IMR-90 (cell line): ENCODE data around the gene CEMP1. TPM values are rescaled to one million over a fixed set of nuclear protein-coding genes. Genes with fewer than 3 reads are reported as not detected.
A peak's percentile ranks its signal among the peaks of the same experiment; 100 is the strongest.

Experiments
- ATAC-seq: fragments of 200-7000 bp; cut with Tn5 transposase; 2 replicates; pipeline ENCODE4 v1.9.1; 2020; ENCODE audit warnings: low read depth, mild to moderate bottlenecking, moderate library complexity
- BruUV-seq: library from RNA; stranded (reverse); fragments of 400-500 nt; replicated peaks from 2 replicates; lab custom pipeline; 2021; lab: Mats Ljungman, UMichigan
- CTCF ChIA-PET: fragments of 300-600 bp; formaldehyde crosslinking; extraction: SDS; loops from one replicate; lab custom pipeline; 2021; ENCODE audit warnings: antibody characterized with exemption; lab: Yijun Ruan, JAX
- POLR2A ChIA-PET: fragments of 300-600 bp; sonication (Branson Sonifier 250); formaldehyde crosslinking; loops from one replicate; lab custom pipeline; 2022; ENCODE audit warnings: antibody characterized with exemption; ENCODE audit not compliant: unreplicated experiment; lab: Charles Lee
- DNase-seq: peaks from one replicate; pipeline ENCODE4 v3.0.0; 2013
- H2AFZ ChIP-seq: replicated peaks from 2 replicates; pipeline ENCODE3; 2013; ENCODE audit warnings: low read length, mild to moderate bottlenecking; ENCODE audit not compliant: poor library complexity
- H2AK5ac ChIP-seq: 2 replicates; pipeline ENCODE4 v1.6.1; 2013; ENCODE audit warnings: low read depth, low read length, inconsistent platforms
- H2AK9ac ChIP-seq: replicated peaks from 2 replicates; pipeline ENCODE3; 2013; ENCODE audit warnings: mild to moderate bottlenecking, low read depth, low read length, moderate library complexity; ENCODE audit not compliant: poor library complexity
- H2BK120ac ChIP-seq: 2 replicates; pipeline ENCODE4 v1.6.1; 2013; ENCODE audit warnings: low read depth, low read length, inconsistent platforms
- H2BK15ac ChIP-seq: 3 replicates; pipeline ENCODE4 v1.6.1; 2013; ENCODE audit warnings: low read depth, low read length, inconsistent platforms
- H2BK20ac ChIP-seq: 2 replicates; pipeline ENCODE4 v1.6.1; 2013; ENCODE audit warnings: low read depth, mild to moderate bottlenecking, inconsistent platforms, low read length, moderate library complexity
- H2BK5ac ChIP-seq: 2 replicates; pipeline ENCODE4 v1.6.1; 2013; ENCODE audit warnings: mild to moderate bottlenecking, low read depth, low read length, inconsistent platforms; ENCODE audit not compliant: poor library complexity, severe bottlenecking
- H3K14ac ChIP-seq: replicated peaks from 2 replicates; pipeline ENCODE4 v1.6.1; 2013; ENCODE audit warnings: low read depth, low read length, inconsistent platforms
- H3K18ac ChIP-seq: 2 replicates; pipeline ENCODE4 v1.6.1; 2013; ENCODE audit warnings: low read depth, low read length, control low read depth
- H3K23ac ChIP-seq: 2 replicates; pipeline ENCODE4 v1.6.1; 2013; ENCODE audit warnings: low read depth, low read length, inconsistent platforms
- H3K27ac ChIP-seq: 2 replicates; pipeline ENCODE4 v1.5.1; 2013; ENCODE audit warnings: mild to moderate bottlenecking, control low read depth, low read length; ENCODE audit not compliant: insufficient read depth
- H3K27me3 ChIP-seq: 2 replicates; pipeline ENCODE4 v1.6.1; 2013; ENCODE audit warnings: low read length; ENCODE audit not compliant: control insufficient read depth, insufficient read depth
- H3K36me3 ChIP-seq: 2 replicates; pipeline ENCODE4 v1.6.1; 2013; ENCODE audit warnings: low read length, mixed read lengths; ENCODE audit not compliant: control insufficient read depth, insufficient read depth
- H3K4ac ChIP-seq: 2 replicates; pipeline ENCODE4 v1.6.1; 2013; ENCODE audit warnings: low read depth, low read length, inconsistent platforms
- H3K4me1 ChIP-seq: 2 replicates; pipeline ENCODE4 v1.6.1; 2013; ENCODE audit warnings: low read length, mixed read lengths; ENCODE audit not compliant: control insufficient read depth, insufficient read depth
- H3K4me2 ChIP-seq: 2 replicates; pipeline ENCODE4 v1.6.1; 2013; ENCODE audit warnings: low read depth, mild to moderate bottlenecking, control low read depth, low read length, moderate library complexity
- H3K4me3 ChIP-seq: 2 replicates; pipeline ENCODE4 v1.5.1; 2013; ENCODE audit warnings: low read depth, mild to moderate bottlenecking, control low read depth, low read length, moderate library complexity; ENCODE audit not compliant: insufficient read depth
- H3K56ac ChIP-seq: 2 replicates; pipeline ENCODE4 v1.6.1; 2013; ENCODE audit warnings: low read length, inconsistent platforms; ENCODE audit not compliant: insufficient read depth; ENCODE audit errors: extremely low read depth
- H3K79me1 ChIP-seq, 2 experiments: 2 replicates each; pipeline ENCODE4 v1.6.1; 2013; ENCODE audit warnings: low read length in 2 of 2, inconsistent platforms in 1 of 2, low read depth in 1 of 2
- H3K9ac ChIP-seq: 2 replicates; pipeline ENCODE4 v1.6.1; 2013; ENCODE audit warnings: low read depth, low read length, control low read depth
- H3K9me1 ChIP-seq: 2 replicates; pipeline ENCODE4 v1.6.1; 2013; ENCODE audit warnings: low read length, inconsistent platforms; ENCODE audit not compliant: insufficient read depth
- H3K9me3 ChIP-seq: 2 replicates; pipeline ENCODE4 v1.6.1; 2013; ENCODE audit warnings: low read length; ENCODE audit not compliant: control insufficient read depth, insufficient read depth
- H4K20me1 ChIP-seq: 2 replicates; pipeline ENCODE4 v1.6.1; 2013; ENCODE audit warnings: low read length, inconsistent platforms; ENCODE audit not compliant: insufficient read depth
- H4K5ac ChIP-seq: 2 replicates; pipeline ENCODE4 v1.6.1; 2013; ENCODE audit warnings: mild to moderate bottlenecking, low read depth, low read length, control low read depth
- H4K8ac ChIP-seq, 2 experiments: 2 replicates each; pipeline ENCODE4 v1.6.1; 2013; ENCODE audit warnings: low read depth in 2 of 2, low read length in 2 of 2, control low read depth in 1 of 2, inconsistent platforms in 1 of 2
- H4K91ac ChIP-seq: 2 replicates; pipeline ENCODE4 v1.6.1; 2013; ENCODE audit warnings: low read depth, low read length, inconsistent platforms; ENCODE audit not compliant: insufficient read depth
- BHLHE40 ChIP-seq: fragments of 150-350 bp; IDR thresholded peaks from 2 replicates; pipeline ENCODE4 v1.6.1; 2016; ENCODE audit warnings: mild to moderate bottlenecking, low read depth, low read length
- CEBPB ChIP-seq: IDR thresholded peaks from 2 replicates; pipeline ENCODE4 v1.6.1; 2012; ENCODE audit warnings: low read depth, low read length, improper control_type of control experiment
- CHD1 ChIP-seq: IDR thresholded peaks from 2 replicates; pipeline ENCODE4 v1.6.1; 2012; ENCODE audit warnings: low read depth, low read length, improper control_type of control experiment
- FOS ChIP-seq: fragments of 150-350 bp; IDR thresholded peaks from 2 replicates; pipeline ENCODE4 v1.6.1; 2016; ENCODE audit warnings: low read depth, low read length
- MAFK ChIP-seq: IDR thresholded peaks from 2 replicates; pipeline ENCODE4 v1.6.1; 2012; ENCODE audit warnings: low read depth, low read length, improper control_type of control experiment
- MAZ ChIP-seq: IDR thresholded peaks from 2 replicates; pipeline ENCODE4 v1.6.1; 2012; ENCODE audit warnings: low read depth, mild to moderate bottlenecking, low read length, improper control_type of control experiment, moderate library complexity, borderline replicate concordance
- MXI1 ChIP-seq: IDR thresholded peaks from 2 replicates; pipeline ENCODE4 v1.6.1; 2012; ENCODE audit warnings: low read depth, mild to moderate bottlenecking, low read length, moderate library complexity, borderline replicate concordance
- NFE2L2 ChIP-seq: fragments of 150-350 bp; IDR thresholded peaks from 2 replicates; pipeline ENCODE4 v1.6.1; 2016; ENCODE audit warnings: low read depth, mild to moderate bottlenecking, low read length
- POLR2A ChIP-seq: IDR thresholded peaks from 2 replicates; pipeline ENCODE4 v1.6.1; 2012; ENCODE audit warnings: mild to moderate bottlenecking, low read depth, low read length
- RAD21 ChIP-seq: IDR thresholded peaks from 2 replicates; pipeline ENCODE4 v1.6.1; 2012; ENCODE audit warnings: low read length, improper control_type of control experiment
- RCOR1 ChIP-seq: IDR thresholded peaks from 2 replicates; pipeline ENCODE4 v1.6.1; 2012; ENCODE audit warnings: mild to moderate bottlenecking, low read length, improper control_type of control experiment; ENCODE audit not compliant: insufficient replicate concordance
- RFX5 ChIP-seq: IDR thresholded peaks from 2 replicates; pipeline ENCODE4 v1.8.0; 2012; ENCODE audit warnings: low read depth, mild to moderate bottlenecking, low read length, moderate library complexity
- SMC3 ChIP-seq: fragments of 150-350 bp; IDR thresholded peaks from 2 replicates; pipeline ENCODE4 v1.6.1; 2016; ENCODE audit warnings: low read depth, mild to moderate bottlenecking, antibody characterized with exemption, low read length, moderate library complexity
- WGBS, 2 experiments: methylation state at CpG; one replicate each; pipeline versions ENCODE4 v1.1.5 to v1.1.7; 2013; ENCODE audit warnings: missing lambda C conversion rate in 2 of 2; ENCODE audit not compliant: insufficient read length in 1 of 2; ENCODE audit errors: extremely low coverage in 2 of 2; 5-methylcytosine and 5-hydroxymethylcytosine counted together
- dilution Hi-C: fragments of 300-500 bp; cut with HindIII; formaldehyde crosslinking; loops from one replicate; pipeline ENCODE4 v1.14.3; 2018; ENCODE audit warnings: low sequenced_read_pairs; ENCODE audit not compliant: unreplicated experiment
- in situ Hi-C: fragments of 300-500 bp; cut with MboI; formaldehyde crosslinking; loops from 3 replicates; pipeline ENCODE4 v1.14.3; 2019; ENCODE audit warnings: low sequenced_read_pairs, inconsistent platforms, mixed read lengths
- intact Hi-C: fragments of 100-400 bp; cut with micrococcal nuclease; formaldehyde crosslinking; loops from 2 replicates; pipeline ENCODE4 v1.10.0; 2022
- polyA plus RNA-seq, 3 experiments: library from polyadenylated mRNA; depleted of rRNA; stranded (reverse); fragments of >200 nt; gene quantifications; 2 replicates each; pipeline ENCODE4 v1.2.3, GENCODE V29; 2012; ENCODE audit warnings: low replicate concordance in 1 of 3
- total RNA-seq: library from RNA; depleted of rRNA; stranded (reverse); fragments of >200 nt; gene quantifications from 2 replicates; pipeline ENCODE4 v1.2.3, GENCODE V29; 2012
- TF ChIP-seq, protein P1 (sequence below): fragments of 150-350 bp; IDR thresholded peaks from 2 replicates; pipeline ENCODE4 v1.6.1; 2016; ENCODE audit warnings: low read depth, mild to moderate bottlenecking, low read length, moderate library complexity, borderline replicate concordance
- TF ChIP-seq, protein P2 (sequence below): conservative IDR thresholded peaks from 2 replicates; pipeline ENCODE4 v1.5.1; 2012; ENCODE audit warnings: mild to moderate bottlenecking, low read depth, low read length, improper control_type of control experiment
- TF ChIP-seq, protein P3 (sequence below): fragments of 150-350 bp; IDR thresholded peaks from 2 replicates; pipeline ENCODE4 v1.6.1; 2017; ENCODE audit warnings: mild to moderate bottlenecking, antibody characterized with exemption, low read length, low read depth

The CEMP1 gene
- total and polyA plus RNA-seq, 2 of the 4 experiments (the other 2 are of a cell fraction): not detected

DNA sequence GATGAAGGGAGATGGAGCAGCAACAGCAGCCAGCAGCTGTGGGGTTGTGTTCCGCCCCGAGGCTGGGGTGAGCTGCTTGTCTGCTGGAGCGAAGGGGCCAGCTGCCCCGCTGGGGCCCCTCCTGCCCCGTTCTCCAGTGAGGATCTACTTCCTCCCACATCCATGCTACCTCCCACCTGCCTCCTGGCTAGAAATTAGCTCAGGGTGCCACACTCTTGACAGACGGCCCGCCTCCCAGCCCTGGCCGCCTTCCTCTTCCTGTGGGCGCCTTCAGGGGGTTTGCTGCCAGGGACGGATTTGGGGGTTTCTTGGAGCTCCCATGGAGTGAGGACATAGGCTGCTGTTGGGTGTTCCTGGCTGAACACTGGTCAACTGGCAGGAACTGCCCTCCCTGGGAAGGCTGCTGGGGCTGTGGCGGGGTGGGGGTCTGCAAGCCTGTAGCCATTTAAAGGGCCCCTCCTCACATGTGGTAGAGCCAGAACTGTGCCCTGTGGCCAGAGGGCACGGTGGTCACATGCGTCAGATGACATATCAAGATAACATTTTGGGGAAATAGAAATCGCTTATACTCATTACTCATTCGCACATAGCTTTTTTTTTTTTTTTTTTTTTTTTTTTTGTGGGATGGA, 43.2 kb downstream of the CEMP1 start:
- H3K9me1 ChIP-seq: peaks cover 7% of the 10 kb centered on the region; the same call in 1 of the 2 replicates
- H2AK5ac ChIP-seq: no peak overlapping the region
- POLR2A ChIA-PET: interaction anchor here (0.6 kb wide), 1 partner anchor 17 kb away, joined by 8 read pairs; the partner anchor contains the start of gene NTN3
- H3K56ac ChIP-seq: no peak overlapping the region
- H4K5ac ChIP-seq: no peak overlapping the region
- no peak overlapping the region for H4K91ac ChIP-seq
- peaks cover 20% of the 10 kb centered on the region for H3K4me1 ChIP-seq
- no peaks in the 10 kb centered on the region for H3K27me3 ChIP-seq
- no peak overlapping the region; the same call in 1 of the 2 replicates for H3K9ac ChIP-seq
- no CpG with 5 or more reads among the region's 15 CpGs for WGBS, 2 experiments
- no peak overlapping the region for H2AFZ ChIP-seq
- ATAC-seq (no peak), DNase-seq (no peak)
- H3K27ac ChIP-seq: no peak overlapping the region
- H3K4me3 ChIP-seq: no peak overlapping the region
- H2BK120ac ChIP-seq: no peak overlapping the region
- no peak overlapping the region for H2BK20ac ChIP-seq
- H3K79me1 ChIP-seq: peaks cover 30 to 70% of the 10 kb centered on the region in 2 experiments
- peaks cover 2% of the 10 kb centered on the region; the same call in 1 of the 2 replicates for H3K36me3 ChIP-seq
- no TSS peak for BruUV-seq
- peaks cover 21% of the 10 kb centered on the region for H4K20me1 ChIP-seq
- in situ Hi-C loops (no loop called here), intact Hi-C loops (no loop called here), dilution Hi-C loops (no loop called here)
- no peak overlapping the region for H3K4ac ChIP-seq
- CTCF ChIA-PET: no interaction called here
- no peak overlapping the region for H2BK5ac ChIP-seq
- H3K4me2 ChIP-seq: no peak overlapping the region
- no peak overlapping the region for H4K8ac ChIP-seq
- peak overlapping the region; percentile 35 for H2AK9ac ChIP-seq
- H3K14ac ChIP-seq: no peak overlapping the region
- no peak for TF ChIP-seq MAZ
- TF ChIP-seq, protein P1, sequence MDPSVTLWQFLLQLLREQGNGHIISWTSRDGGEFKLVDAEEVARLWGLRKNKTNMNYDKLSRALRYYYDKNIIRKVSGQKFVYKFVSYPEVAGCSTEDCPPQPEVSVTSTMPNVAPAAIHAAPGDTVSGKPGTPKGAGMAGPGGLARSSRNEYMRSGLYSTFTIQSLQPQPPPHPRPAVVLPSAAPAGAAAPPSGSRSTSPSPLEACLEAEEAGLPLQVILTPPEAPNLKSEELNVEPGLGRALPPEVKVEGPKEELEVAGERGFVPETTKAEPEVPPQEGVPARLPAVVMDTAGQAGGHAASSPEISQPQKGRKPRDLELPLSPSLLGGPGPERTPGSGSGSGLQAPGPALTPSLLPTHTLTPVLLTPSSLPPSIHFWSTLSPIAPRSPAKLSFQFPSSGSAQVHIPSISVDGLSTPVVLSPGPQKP: no peak
- no peak for TF ChIP-seq NFE2L2
- TF ChIP-seq, protein P2, sequence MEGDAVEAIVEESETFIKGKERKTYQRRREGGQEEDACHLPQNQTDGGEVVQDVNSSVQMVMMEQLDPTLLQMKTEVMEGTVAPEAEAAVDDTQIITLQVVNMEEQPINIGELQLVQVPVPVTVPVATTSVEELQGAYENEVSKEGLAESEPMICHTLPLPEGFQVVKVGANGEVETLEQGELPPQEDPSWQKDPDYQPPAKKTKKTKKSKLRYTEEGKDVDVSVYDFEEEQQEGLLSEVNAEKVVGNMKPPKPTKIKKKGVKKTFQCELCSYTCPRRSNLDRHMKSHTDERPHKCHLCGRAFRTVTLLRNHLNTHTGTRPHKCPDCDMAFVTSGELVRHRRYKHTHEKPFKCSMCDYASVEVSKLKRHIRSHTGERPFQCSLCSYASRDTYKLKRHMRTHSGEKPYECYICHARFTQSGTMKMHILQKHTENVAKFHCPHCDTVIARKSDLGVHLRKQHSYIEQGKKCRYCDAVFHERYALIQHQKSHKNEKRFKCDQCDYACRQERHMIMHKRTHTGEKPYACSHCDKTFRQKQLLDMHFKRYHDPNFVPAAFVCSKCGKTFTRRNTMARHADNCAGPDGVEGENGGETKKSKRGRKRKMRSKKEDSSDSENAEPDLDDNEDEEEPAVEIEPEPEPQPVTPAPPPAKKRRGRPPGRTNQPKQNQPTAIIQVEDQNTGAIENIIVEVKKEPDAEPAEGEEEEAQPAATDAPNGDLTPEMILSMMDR: no peak
- no peak for TF ChIP-seq MAFK
- no peak for TF ChIP-seq RFX5
- TF ChIP-seq MXI1: no peak
- TF ChIP-seq CHD1: no peak
- TF ChIP-seq FOS: no peak
- no peak for TF ChIP-seq POLR2A
- no peak for TF ChIP-seq CEBPB
- TF ChIP-seq SMC3: no peak
- no peak for TF ChIP-seq BHLHE40
- TF ChIP-seq, protein P3, sequence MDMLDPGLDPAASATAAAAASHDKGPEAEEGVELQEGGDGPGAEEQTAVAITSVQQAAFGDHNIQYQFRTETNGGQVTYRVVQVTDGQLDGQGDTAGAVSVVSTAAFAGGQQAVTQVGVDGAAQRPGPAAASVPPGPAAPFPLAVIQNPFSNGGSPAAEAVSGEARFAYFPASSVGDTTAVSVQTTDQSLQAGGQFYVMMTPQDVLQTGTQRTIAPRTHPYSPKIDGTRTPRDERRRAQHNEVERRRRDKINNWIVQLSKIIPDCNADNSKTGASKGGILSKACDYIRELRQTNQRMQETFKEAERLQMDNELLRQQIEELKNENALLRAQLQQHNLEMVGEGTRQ: no peak
- no peak for TF ChIP-seq RCOR1
- TF ChIP-seq RAD21: no peak
- no peaks in the 10 kb centered on the region for H3K9me3 ChIP-seq
- H3K23ac ChIP-seq: no peak overlapping the region
- no peak overlapping the region for H2BK15ac ChIP-seq
- H3K18ac ChIP-seq: no peak overlapping the region
